ENCODE results near the gene RRAS2. TPM values are rescaled to one million over a fixed set of nuclear protein-coding genes. Genes with fewer than 3 reads are reported as not detected.

The RRAS2 gene
- total RNA-seq, 4 donors from 2014 or later = 24.1 to 28.5 (median 25.5) TPM

DNA sequence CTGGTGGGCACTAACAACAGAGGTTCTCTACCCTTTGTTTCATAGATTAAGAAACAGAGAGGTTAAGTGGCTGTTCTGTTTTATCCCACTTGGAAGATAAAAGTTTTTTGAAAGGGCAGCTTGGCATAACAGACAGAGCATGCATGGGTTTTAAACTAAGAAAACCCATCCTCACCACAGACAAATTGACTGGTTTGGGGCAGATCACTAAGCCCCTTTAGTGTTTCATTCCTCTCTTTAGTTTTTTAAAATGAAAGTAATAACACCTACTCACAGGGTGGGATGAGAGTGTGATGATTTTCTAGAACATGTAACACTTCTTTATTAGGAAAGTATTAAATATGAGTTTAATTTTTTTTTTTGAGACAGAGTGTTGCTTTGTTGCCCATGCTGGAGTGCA is 12.3 kb upstream of the RRAS2 start:
- H3K36me3 ChIP-seq = no peaks in the 10 kb centered on the region
- no peak overlapping the region for H3K4me3 ChIP-seq
- H3K4me1 ChIP-seq = no peaks in the 10 kb centered on the region
- TF ChIP-seq, protein P1, sequence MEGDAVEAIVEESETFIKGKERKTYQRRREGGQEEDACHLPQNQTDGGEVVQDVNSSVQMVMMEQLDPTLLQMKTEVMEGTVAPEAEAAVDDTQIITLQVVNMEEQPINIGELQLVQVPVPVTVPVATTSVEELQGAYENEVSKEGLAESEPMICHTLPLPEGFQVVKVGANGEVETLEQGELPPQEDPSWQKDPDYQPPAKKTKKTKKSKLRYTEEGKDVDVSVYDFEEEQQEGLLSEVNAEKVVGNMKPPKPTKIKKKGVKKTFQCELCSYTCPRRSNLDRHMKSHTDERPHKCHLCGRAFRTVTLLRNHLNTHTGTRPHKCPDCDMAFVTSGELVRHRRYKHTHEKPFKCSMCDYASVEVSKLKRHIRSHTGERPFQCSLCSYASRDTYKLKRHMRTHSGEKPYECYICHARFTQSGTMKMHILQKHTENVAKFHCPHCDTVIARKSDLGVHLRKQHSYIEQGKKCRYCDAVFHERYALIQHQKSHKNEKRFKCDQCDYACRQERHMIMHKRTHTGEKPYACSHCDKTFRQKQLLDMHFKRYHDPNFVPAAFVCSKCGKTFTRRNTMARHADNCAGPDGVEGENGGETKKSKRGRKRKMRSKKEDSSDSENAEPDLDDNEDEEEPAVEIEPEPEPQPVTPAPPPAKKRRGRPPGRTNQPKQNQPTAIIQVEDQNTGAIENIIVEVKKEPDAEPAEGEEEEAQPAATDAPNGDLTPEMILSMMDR (IDR thresholded peaks at IDR 0.05) = no peak
- TF ChIP-seq POLR2AphosphoS5 (IDR thresholded peaks at IDR 0.05) (no peak), POLR2A (IDR thresholded peaks at IDR 0.05) (no peak), EP300 (IDR thresholded peaks at IDR 0.05) (no peak)
- no peak overlapping the region for H3K27ac ChIP-seq
- H3K9me3 ChIP-seq = no peaks in the 10 kb centered on the region
- no peaks in the 10 kb centered on the region for H3K27me3 ChIP-seq
- DNase-seq (ENCODE audit: low spot score in 2 of 2) = no peak

DNA sequence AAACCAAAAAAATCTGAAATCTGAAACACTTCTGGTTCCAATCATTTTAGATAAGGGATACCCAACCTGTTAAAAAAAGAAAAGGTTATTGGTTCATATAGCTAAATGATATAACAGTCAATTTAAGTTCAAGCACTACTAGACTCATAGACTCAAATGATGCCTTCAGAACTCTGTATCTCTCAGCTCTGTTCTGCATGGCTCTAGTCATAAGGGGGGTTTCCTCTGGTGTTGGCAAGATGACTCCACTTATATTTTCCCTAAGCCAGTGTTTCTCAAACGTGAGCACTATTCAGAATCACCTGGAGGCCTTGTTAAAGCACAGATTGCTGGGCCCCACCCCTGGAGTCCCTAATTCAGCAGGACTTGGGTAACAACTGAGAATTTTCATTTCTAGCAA is 11.5 kb upstream of the RRAS2 start:
- Histone ChIP-seq H3K9me3 (no peaks in the 10 kb centered on the region), H3K27me3 (no peaks in the 10 kb centered on the region), H3K36me3 (no peaks in the 10 kb centered on the region), H3K4me3 (no peak overlapping the region), H3K27ac (no peak overlapping the region), H3K4me1 (no peaks in the 10 kb centered on the region)
- TF ChIP-seq EP300 (IDR thresholded peaks at IDR 0.05) (no peak), POLR2A (IDR thresholded peaks at IDR 0.05) (no peak), POLR2AphosphoS5 (IDR thresholded peaks at IDR 0.05) (no peak)
- TF ChIP-seq, protein P1 (IDR thresholded peaks at IDR 0.05) = no peak
- no peak for DNase-seq (ENCODE audit: low spot score in 2 of 2)
- WGBS = 39% methylated on average over 1 of the region's 1 CpG

DNA sequence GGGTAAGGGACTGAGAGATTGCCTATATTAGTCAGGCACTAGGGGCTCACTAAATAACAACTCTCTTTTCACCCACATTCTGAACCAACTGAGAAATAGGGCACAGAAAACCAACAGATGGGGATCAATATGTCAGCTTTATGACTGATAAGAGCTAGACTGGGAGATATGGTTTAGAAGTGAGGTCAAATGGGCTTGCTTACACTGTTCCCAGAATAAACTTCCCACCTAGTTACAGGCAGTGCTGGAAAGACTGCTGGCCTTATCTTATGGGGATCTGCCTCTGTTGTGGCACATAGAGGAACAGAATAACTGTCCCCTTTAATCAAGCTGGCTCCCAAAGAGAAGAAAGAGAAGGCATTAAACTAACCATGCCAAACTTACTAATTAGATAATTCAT is 10.6 kb upstream of the RRAS2 start:
- no peaks in the 10 kb centered on the region for H3K4me1 ChIP-seq
- DNase-seq (ENCODE audit: low spot score in 2 of 2) = no peak
- H3K36me3 ChIP-seq = no peaks in the 10 kb centered on the region
- no peaks in the 10 kb centered on the region for H3K9me3 ChIP-seq
- TF ChIP-seq POLR2AphosphoS5 (IDR thresholded peaks at IDR 0.05) = no peak
- no peak overlapping the region for H3K4me3 ChIP-seq
- no peak overlapping the region for H3K27ac ChIP-seq
- no peaks in the 10 kb centered on the region for H3K27me3 ChIP-seq

DNA sequence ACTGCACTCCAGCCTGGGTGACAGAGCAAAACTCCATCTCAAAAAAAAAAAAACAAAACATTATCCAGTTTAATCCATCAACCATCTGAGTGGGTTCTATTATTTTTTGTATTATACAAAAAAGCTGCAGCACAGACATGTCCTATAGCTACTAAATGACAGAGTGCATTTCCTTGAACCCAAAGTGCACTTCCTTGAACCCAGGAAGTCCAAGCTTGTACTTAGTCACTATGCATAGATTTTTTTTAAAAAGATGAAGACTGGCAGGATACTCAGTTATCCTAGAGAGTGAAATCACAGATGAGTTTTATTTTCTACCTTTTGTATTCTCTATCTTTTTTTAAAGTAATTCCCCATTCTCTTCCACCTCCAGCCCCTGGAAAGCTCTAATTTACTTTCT is 8.0 kb upstream of the RRAS2 start:
- H3K27ac ChIP-seq = no peak overlapping the region
- no peaks in the 10 kb centered on the region for H3K4me1 ChIP-seq
- TF ChIP-seq EP300 (IDR thresholded peaks at IDR 0.05) (no peak), POLR2AphosphoS5 (IDR thresholded peaks at IDR 0.05) (no peak), POLR2A (IDR thresholded peaks at IDR 0.05) (no peak)
- TF ChIP-seq, protein P1 (IDR thresholded peaks at IDR 0.05) = no peak
- no peak for DNase-seq (ENCODE audit: low spot score in 2 of 2)
- H3K4me3 ChIP-seq = no peak overlapping the region
- H3K9me3 ChIP-seq = no peaks in the 10 kb centered on the region
- H3K27me3 ChIP-seq = no peaks in the 10 kb centered on the region
- H3K36me3 ChIP-seq = no peaks in the 10 kb centered on the region

GRCh38 chr11:14364322-14364721 is 5.3 kb upstream of the RRAS2 start:
- no peaks in the 10 kb centered on the region for H3K9me3 ChIP-seq
- no peak overlapping the region for H3K27ac ChIP-seq
- WGBS = 92% methylated on average over 5 of the region's 5 CpGs
- H3K27me3 ChIP-seq = no peaks in the 10 kb centered on the region
- no peak overlapping the region for H3K4me3 ChIP-seq
- peaks cover under 1% of the 10 kb centered on the region for H3K4me1 ChIP-seq
- no peaks in the 10 kb centered on the region for H3K36me3 ChIP-seq
- TF ChIP-seq POLR2AphosphoS5 (IDR thresholded peaks at IDR 0.05) (no peak), POLR2A (IDR thresholded peaks at IDR 0.05) (no peak), EP300 (IDR thresholded peaks at IDR 0.05) (no peak)
- no peak for DNase-seq (ENCODE audit: low spot score in 2 of 2)

DNA sequence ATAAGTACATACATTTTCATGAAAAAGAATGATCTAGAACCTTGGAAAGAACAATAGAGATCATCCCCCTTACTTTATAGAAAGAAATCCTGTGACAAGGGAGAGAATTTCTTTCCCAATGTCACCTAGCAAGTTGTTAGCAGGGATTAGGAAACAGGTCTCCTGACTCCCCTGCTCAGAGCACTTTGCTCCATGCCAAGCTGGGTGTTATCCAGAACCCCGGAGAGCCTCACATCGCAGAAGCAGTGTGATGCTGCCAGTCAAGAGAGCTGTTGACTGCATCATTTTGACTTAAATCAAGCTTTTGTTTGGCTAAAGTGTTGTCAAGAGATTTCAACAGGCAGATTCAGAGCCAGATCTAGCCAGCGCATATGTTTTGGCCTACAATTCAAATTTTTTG is 3.6 kb upstream of the RRAS2 start:
- Histone ChIP-seq H3K9me3 (no peaks in the 10 kb centered on the region), H3K27me3 (no peaks in the 10 kb centered on the region), H3K27ac (no peak overlapping the region), H3K4me3 (no peak overlapping the region), H3K36me3 (no peaks in the 10 kb centered on the region), H3K4me1 (peaks cover 9% of the 10 kb centered on the region)
- 69% methylated on average over 3 of the region's 3 CpGs for WGBS
- TF ChIP-seq POLR2A (IDR thresholded peaks at IDR 0.05) (no peak), POLR2AphosphoS5 (IDR thresholded peaks at IDR 0.05) (no peak), EP300 (IDR thresholded peaks at IDR 0.05) (no peak)
- TF ChIP-seq, protein P1 (IDR thresholded peaks at IDR 0.05) = no peak
- DNase-seq (ENCODE audit: low spot score in 2 of 2) = no peak
